Breast epithelium (tissue), 3 donors: ENCODE results near the gene INTS13.

Experiments used
- CTCF ChIP-seq, 3 donors: fragments of 450-650 bp; IDR thresholded peaks; one replicate each; pipeline ENCODE4 v1.5.1; 2016 to 2017; ENCODE audit warnings: antibody characterized with exemption in 3 of 3, mild to moderate bottlenecking in 3 of 3, moderate library complexity in 3 of 3
- POLR2A ChIP-seq: fragments of 450-650 bp; IDR thresholded peaks from one replicate; pipeline ENCODE4 v1.6.1; 2016; ENCODE audit warnings: antibody characterized with exemption, mild to moderate bottlenecking, moderate library complexity
- POLR2AphosphoS5 ChIP-seq, 3 donors: sonication (generic); formaldehyde crosslinking; IDR thresholded peaks; one replicate each; pipeline ENCODE4 v1.6.1; 2017; ENCODE audit warnings: antibody characterized with exemption in 3 of 3

- TF ChIP-seq CTCF (IDR thresholded peaks at IDR 0.05), result no peak
- no peak for TF ChIP-seq POLR2A
- no peak for TF ChIP-seq POLR2AphosphoS5 (IDR thresholded peaks at IDR 0.05)
These were observed 32.4 kb upstream of the INTS13 start for GRCh38 chr12:26970136-26970535.
